ENCODE results near the gene SLC6A11. TPM values are rescaled to one million over a fixed set of nuclear protein-coding genes. Genes with fewer than 3 reads are reported as not detected.

SLC6A11 gene
- total RNA-seq, 4 donors from 2014 or later = not detected

DNA sequence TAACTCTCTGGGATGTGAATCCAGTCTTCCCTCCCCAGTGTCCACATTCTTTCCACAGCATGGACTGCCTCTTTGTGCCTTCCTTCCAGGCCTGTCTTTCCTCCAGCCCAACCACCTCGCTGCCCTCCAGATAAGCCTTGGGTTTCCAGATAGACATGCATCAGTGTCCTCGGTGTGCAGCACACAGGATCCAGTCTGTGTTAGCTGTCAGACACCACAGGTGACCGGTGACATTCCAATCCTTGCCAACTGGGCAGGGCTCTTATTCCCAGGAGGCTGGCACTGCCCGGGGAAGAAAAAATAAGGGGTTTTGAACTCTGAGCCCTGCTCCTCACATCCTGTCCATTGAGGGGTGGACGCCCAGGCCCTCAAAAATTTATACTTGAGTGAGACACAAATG lies 170.6 kb downstream of the SLC6A11 start:
- Histone ChIP-seq H3K27ac (no peak overlapping the region), H3K27me3 (peaks cover 2% of the 10 kb centered on the region), H3K36me3 (no peaks in the 10 kb centered on the region), H3K4me3 (replicated peaks in 1 of 3) (no peak overlapping the region), H3K4me1 (peaks cover 18 to 26% of the 10 kb centered on the region in 2 donors), H3K9me3 (no peaks in the 10 kb centered on the region)
- intact Hi-C loops (cut with DNase I) = no loop called here
- WGBS, 2 donors = 65 to 67% methylated on average over 5 of the region's 5 CpGs
- DNase-seq = no peak
- TF ChIP-seq POLR2A (IDR thresholded peaks at IDR 0.05) = no peak
- TF ChIP-seq, protein P1, sequence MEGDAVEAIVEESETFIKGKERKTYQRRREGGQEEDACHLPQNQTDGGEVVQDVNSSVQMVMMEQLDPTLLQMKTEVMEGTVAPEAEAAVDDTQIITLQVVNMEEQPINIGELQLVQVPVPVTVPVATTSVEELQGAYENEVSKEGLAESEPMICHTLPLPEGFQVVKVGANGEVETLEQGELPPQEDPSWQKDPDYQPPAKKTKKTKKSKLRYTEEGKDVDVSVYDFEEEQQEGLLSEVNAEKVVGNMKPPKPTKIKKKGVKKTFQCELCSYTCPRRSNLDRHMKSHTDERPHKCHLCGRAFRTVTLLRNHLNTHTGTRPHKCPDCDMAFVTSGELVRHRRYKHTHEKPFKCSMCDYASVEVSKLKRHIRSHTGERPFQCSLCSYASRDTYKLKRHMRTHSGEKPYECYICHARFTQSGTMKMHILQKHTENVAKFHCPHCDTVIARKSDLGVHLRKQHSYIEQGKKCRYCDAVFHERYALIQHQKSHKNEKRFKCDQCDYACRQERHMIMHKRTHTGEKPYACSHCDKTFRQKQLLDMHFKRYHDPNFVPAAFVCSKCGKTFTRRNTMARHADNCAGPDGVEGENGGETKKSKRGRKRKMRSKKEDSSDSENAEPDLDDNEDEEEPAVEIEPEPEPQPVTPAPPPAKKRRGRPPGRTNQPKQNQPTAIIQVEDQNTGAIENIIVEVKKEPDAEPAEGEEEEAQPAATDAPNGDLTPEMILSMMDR (IDR thresholded peaks at IDR 0.05) = no peak

DNA sequence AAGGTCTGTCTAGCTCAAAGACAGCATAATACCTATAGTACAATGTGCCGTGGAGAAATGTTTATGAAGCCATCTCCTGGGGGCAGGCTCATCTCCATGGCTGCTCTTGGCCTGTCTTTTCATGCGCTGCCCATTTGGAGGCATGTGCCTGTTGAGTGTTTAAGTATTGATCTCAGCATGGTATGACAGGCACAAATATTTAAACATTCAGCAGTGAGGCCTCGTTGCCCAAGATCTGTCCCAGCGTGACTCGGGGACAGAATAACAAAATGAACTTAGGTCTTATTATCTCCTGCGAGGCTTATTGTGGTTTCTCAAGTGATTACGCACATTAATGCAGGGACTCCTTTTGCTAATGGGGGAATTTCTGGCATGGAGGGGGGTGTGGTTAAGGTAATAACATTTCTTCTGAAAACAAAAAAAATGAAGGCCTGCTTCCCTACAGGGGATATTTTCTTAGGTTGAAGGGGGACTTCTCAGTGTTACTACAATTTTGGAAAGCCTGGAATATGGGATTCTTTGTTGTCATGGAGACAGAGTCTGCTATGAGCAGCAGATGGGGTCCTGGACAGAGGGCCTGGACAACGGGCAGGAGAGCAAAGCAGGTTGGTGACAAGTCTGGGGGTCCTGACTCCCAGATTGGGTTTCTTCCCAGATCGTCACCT lies 172.1 kb downstream of the SLC6A11 start:
- DNase-seq = no peak
- Histone ChIP-seq H3K27ac (no peak overlapping the region), H3K36me3 (no peaks in the 10 kb centered on the region), H3K4me3 (replicated peaks in 1 of 3) (no peak overlapping the region), H3K27me3 (peaks cover 11% of the 10 kb centered on the region), H3K9me3 (no peaks in the 10 kb centered on the region), H3K4me1 (peaks cover 11 to 23% of the 10 kb centered on the region in 2 donors)
- TF ChIP-seq POLR2A (IDR thresholded peaks at IDR 0.05) = no peak
- TF ChIP-seq, protein P1 (IDR thresholded peaks at IDR 0.05) = no peak
- intact Hi-C loops (cut with DNase I) = no loop called here
- 74 to 87% methylated on average over 9 of the region's 9 CpGs for whole genome bisulfite sequencing, 2 donors

DNA sequence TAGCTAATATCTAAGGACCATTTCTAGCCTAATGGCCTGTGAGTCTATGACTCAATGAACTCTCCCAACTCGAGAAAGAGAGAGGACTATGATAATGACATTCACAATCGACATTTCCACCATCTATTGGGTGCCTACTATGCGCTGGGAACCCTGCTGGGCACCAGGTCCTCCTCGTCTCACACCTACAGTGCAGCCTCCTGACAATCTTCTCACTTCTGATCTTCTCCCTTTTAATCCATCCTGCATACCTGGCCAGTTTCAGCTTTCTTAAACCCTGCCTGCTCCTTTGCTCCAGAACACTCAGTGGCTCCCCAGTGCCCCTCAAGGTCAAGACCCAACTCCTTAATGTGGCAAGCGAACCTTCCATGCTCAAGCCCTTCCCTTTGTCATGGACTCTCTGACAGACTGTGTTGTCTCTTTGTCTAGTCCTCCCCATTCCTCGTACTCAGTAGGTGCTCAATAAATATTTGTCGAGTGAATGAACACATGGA lies 173.0 kb downstream of the SLC6A11 start:
- no peak overlapping the region for H3K4me3 ChIP-seq (replicated peaks in 1 of 3)
- peaks cover 10 to 21% of the 10 kb centered on the region in 2 donors for H3K4me1 ChIP-seq
- peaks cover 19% of the 10 kb centered on the region for H3K27me3 ChIP-seq
- no peaks in the 10 kb centered on the region for H3K9me3 ChIP-seq
- TF ChIP-seq, protein P1 (IDR thresholded peaks at IDR 0.05) = no peak
- no peak for TF ChIP-seq POLR2A (IDR thresholded peaks at IDR 0.05)
- no peak for DNase-seq
- H3K27ac ChIP-seq = no peak overlapping the region
- intact Hi-C loops (cut with DNase I) = no loop called here
- H3K36me3 ChIP-seq = no peaks in the 10 kb centered on the region
- WGBS, 2 donors = 73 to 81% methylated on average over 7 of the region's 7 CpGs

Other genes starting within 250 kb of the SLC6A11 start
- gene SLC6A1, start 176.5 kb downstream of the SLC6A11 start, total RNA-seq = 1 to 10 TPM in 1 of 4 donors, under 1 TPM in 1, not detected in 2; 0.27 to 1.3 TPM